A204.1 (cell line): ENCODE data around the gene PRR15.
"Not testable (repeated sequence)": the region's sequence is repeated elsewhere in the genome, so short reads cannot be mapped to it uniquely, and the experiment has no call there.

Experiments used
- FAIRE-seq: peaks from 2 replicates; lab custom pipeline; 2012; peaks lifted over from hg19 to GRCh38; lab: Jason Lieb, UNC

PRR15 gene

GRCh38 chr7:29563590-29564495 is at the start of gene PRR15:
Gene PRR15 (plus strand): TSS chr7:29563835. CDS start chr7:29566330, 2,495 bp downstream.
- no peak for FAIRE-seq

DNA sequence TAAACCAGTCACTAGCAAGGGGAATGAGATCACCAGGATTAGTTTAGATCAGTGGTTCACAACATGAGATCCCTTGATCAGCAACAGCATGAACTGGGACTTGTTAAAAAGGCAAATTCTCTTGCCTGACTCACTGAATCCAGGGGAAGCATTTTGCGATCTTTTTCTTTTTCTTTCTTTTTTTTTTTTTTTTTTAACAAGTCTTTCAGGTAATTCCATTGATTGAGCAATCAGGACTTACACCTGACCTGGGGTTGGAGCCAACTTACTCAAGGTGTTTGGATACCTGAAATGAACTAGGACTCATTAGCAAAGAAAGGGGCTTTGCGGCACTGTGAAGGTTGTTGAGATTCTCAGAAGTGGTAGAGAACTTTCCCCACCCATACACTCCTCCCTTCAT is 47.1 kb upstream of the PRR15 start:
- no peak for FAIRE-seq

DNA sequence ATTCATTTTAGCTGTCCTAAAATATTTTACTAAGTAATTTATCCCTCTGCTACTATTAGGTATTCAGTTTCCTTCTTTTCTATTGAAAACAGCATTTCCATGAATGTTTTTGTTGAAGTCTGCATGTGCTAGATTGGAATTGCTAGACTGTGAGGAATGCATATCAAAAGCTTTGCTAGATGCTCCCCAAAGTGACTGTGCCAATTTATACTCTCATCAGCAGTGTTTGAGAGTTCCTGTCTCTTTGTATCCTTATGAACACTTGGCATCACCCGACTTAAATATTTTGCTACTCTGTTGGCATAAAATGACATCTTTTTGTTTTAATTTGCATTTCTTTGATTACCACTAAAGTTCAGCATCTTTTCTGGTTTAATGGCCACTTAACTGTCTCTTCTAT is 45.0 kb upstream of the PRR15 start:
- no peak for FAIRE-seq

- FAIRE-seq = no peak
These were observed 39.9 kb upstream of the PRR15 start for GRCh38 chr7:29523728-29524127.

GRCh38 chr7:29527505-29528108 is 36.0 kb upstream of the PRR15 start:
- FAIRE-seq = no peak

GRCh38 chr7:29528526-29528925 is 35.1 kb upstream of the PRR15 start:
- FAIRE-seq = not testable (repeated sequence)

DNA sequence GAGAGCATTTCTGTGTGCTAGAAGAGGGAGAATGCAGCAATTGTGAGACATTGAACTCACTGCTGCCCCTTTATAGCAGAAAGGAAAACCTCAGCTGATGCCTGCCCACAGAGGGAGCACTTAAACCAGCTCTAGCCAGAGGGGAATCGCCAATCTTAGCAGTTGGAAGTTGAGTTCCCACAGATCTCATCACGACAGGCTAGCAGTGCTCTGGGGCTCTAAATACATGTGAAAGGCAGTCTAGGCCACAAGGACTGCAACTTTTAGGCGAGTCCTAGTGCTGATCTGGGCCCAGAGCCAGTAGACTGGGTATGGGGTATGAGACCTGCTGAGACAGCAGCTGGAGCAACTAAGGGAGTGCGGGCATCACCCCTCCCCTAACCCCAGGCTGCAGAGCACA is 25.2 kb upstream of the PRR15 start:
- FAIRE-seq = no peak

GRCh38 chr7:29539471-29539870 is 24.2 kb upstream of the PRR15 start:
- FAIRE-seq = no peak

DNA sequence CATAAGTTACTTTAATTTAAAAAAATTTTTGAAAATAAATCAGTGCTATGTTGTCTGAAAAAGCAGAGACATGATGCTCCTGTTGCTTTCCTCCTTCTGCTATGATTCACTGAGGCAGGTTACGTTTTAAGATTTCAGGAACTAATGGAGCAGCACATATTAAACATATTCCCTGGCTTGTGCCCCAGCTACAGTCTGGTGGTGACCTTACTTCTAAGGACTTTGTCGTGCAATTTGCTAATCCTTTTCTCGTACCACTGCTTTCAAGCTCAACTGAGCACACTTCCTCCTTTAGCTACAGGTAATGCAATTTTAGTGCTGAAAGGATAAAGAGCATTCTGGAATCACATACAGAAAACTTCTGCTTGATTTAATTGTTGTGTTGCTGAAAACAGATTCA is 16.2 kb upstream of the PRR15 start:
- no peak for FAIRE-seq

DNA sequence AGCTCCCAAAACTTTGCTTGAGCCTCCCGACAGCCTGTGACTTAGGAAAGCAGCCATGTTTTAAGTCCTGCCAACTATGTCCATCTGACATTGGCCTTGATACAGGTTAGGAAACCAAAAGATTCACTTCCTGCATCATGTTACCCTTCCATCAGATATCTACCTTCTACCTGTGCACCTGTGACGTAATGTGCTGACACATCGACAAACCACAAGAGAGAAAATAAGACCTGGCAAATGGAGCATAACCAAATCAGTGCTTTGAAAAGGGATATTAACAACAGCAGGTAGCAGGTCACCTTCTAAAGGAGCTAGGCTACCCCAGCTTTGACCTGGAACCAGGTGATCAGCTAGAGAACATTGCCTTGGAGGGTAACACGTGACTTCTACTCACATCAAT is 14.8 kb upstream of the PRR15 start:
- FAIRE-seq = no peak

DNA sequence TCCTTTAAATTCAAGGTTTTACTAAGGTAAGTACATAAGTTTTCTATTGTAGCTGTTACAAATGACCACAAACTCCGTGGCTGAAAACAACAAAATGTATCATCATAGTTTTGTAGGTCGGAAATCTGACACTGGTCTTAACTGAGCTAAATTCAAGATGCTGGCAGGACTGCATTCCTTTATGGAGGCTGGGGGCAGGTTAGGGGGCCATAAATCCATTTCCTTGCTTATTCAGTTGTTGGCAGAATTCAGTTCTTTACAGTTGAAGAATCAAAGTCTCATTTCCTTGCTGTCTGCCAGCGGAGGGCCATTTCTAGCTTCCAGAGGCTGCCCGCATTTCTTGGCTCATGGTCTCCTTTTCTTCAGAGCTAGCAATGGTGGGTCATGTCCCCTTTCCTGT is 11.2 kb upstream of the PRR15 start:
- FAIRE-seq = no peak

- FAIRE-seq = no peak
These were observed 8.6 kb upstream of the PRR15 start for GRCh38 chr7:29555061-29555460.

DNA sequence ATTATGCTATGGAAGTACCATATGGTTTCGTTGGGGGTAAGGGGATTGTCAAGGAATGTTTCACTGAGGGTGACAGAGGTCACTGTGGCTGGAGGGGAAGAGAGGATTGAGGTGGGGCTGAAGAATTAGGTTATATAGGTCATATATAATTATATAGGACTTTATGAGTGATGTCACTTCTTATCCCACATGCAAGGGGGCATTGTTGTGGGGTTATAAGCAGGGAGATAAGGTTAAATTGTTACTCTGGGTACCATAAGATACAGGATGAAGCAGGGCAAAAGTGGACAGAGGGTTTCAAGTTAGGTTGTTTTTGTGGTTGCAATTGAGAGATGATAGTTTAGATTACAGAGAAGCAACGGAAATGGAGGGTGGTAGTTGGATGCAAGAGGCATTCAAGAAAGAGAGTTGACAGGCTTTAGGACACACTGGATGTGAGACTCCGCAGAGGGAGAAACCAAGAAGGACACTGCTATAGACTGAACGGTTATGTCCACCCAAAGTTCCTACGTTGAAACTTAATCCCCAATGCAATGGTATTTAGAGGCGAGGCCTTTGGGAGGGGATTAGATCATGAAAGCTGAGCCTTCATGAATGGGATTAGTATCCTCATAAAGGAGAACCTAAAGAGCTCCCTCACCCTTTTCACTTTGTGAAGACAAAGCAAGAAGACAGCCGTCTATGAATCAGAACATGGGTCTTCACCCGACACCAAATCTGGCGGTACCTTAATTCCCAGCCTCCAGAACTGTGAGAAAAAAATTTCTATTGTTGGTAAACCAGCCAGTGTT is 7.0 kb upstream of the PRR15 start:
- FAIRE-seq = no peak

DNA sequence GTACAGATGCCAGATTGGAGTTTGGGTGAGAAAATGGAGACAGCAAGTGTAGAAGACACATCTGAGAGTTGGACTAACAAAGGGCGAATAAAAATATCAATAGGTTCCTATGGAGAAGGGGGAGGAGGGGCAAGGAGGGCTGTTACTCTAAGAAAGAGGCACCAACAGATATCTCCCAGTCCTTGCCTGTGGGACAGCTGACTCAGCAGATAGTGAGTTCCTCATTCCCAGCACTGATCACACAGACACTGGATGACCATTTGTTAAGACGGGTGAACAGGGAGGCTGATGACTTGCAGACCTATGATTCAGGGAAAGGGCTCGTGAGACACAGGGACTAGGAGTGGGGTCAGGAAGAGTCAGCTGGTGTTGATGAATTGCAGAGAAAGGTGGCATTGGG is 5.7 kb upstream of the PRR15 start:
- FAIRE-seq = no peak

- no peak for FAIRE-seq
These were observed 2.4 kb upstream of the PRR15 start for GRCh38 chr7:29561271-29561670.

DNA sequence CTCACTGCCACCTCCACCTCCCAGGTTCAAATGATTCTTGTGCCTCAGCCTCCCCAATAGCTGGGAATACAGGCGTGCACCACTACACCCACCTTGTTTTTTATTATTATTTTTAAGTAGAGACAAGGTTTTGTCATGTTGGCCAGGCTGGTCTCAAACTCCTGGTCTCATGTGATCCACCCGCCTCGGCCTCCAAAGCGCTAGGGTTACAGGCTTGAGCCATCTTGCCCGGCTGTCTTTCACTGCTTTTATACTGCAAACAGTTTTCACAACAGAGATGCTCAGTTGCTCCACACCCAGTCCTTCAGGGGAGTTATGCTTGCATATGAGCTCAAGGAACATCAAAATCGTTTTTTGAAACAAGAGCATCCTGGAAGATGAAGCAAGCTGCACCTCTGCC is 1.3 kb upstream of the PRR15 start:
- no peak for FAIRE-seq

DNA sequence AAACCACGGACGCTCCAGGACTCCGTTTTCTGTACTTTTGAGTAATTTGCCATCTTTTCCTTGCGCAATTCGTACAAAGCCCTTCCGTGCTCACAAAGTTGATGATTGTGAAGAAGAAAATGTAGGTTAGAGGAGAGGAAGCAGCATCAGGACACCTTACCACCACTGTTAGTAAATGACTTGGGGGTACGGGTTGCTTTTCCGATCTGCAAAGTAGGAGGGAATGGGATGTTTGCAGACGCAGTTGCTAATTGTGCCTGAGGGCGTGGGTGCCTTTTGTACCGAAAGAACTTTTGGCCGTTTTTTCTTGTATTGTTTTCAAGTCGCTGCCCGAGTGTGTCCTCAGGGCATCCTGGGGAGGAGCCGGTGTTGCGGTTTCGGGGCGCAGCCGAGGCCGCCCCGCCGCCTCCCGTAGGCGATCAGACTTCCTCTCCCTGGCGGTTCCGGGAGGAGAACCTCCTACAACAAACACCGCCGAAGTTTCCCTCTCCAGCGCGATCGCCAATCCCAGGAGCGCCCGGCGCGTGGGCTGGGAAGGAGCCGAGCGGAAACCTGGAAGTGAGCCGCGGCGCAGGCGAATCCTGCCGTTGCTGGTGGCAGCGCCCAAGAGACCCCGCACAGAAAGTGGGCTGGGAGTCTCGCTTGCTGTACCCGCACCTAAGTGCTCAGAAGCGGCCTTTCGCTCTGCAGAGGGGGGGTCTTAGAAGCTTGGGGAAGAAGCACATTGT is 1.0 kb downstream of the PRR15 start:
- no peak for FAIRE-seq

GRCh38 chr7:29565224-29565630 is 1.6 kb downstream of the PRR15 start:
- FAIRE-seq = no peak

- no peak for FAIRE-seq
These were observed 2.0 kb downstream of the PRR15 start for GRCh38 chr7:29565634-29565981.

DNA sequence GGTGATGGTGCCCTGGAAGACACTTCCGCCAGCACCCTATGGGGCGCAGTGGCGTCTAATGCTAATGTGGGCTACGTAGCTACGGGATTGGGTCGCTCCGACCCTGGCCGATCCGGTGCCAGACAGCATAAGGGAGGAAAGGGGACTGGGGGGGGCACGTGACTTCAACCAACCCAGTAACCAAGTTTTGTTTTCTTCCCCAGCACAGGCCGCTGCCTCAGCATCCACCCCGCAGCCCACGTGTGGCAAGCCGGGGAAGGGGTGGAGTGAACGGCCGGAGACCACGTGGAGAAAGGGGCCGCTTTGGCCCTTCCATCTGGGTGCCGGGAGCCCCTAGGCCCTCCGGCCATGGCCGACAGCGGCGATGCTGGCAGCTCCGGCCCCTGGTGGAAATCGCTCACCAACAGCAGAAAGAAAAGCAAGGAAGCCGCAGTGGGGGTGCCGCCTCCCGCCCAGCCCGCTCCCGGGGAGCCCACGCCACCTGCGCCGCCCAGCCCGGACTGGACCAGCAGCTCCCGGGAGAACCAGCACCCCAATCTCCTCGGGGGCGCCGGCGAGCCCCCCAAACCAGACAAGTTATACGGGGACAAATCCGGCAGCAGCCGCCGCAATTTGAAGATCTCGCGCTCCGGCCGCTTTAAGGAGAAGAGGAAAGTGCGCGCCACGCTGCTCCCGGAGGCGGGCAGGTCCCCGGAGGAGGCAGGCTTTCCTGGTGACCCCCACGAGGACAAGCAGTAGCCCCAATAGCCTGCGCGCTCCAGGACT is 2.5 kb downstream of the PRR15 start:
- no peak for FAIRE-seq

DNA sequence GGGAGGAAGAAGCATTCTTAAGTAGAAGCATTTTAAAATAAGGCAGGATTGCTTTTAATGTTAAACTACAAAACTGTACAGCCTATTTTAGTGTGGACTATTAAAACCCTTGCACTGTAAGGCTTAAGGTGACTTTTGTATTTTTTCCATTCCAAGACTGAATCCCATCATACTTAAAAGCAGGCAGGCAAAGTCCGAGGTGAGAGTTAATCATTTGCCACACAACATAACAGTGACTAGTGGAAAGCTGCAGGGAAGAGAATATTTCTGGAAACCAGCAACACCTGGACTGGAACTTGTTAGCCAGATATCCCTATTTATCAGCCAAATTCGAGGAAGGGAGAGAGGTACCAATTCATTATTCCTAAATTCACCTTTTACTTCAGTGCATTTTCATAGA is 3.5 kb downstream of the PRR15 start:
- FAIRE-seq = no peak

- FAIRE-seq = no peak
These were observed 6.0 kb downstream of the PRR15 start for GRCh38 chr7:29569648-29570047.
